Stimulated activated CD4-positive, alpha-beta T cell treated with anti-CD3 and anti-CD28 coated beads, TNF-alpha, amount 100 ng/mL, for 4 hours (primary cell): ENCODE results near the gene CTIF.

Experiments
- DNase-seq, 3 experiments: peaks; one replicate each; pipeline ENCODE4 v3.0.0-alpha.2; 2020; ENCODE audit warnings: low read depth in 3 of 3

CTIF gene

GRCh38 chr18:48885266-48885923 is 346.6 kb downstream of the CTIF start:
- DNase-seq: no peak

DNA sequence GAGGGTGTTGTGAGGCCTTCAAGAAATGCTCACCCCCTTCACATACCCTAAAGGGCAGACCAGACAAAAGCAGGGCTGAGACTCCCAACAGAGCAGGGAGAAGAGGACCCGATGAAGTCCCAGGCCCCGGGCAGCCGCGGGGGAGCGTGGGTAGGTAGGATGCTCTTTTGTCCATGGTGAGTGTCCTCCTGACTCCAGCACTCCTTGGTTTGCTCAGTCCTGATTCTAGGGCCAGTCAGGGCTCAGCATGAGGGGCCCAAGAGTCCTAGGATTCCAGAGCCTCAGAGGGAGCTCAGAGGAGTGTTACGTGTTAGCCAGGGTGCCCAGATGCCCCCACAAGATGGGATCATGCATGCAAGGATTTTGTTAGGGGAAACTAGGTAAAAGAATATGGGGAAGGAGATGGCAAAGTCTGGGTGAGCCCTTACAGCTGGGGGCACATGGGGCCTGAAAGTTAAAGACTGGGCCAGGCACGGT is 347.1 kb downstream of the CTIF start:
- DNase-seq: no peak

GRCh38 chr18:48886520-48887293 is 347.9 kb downstream of the CTIF start:
- no peak for DNase-seq

DNA sequence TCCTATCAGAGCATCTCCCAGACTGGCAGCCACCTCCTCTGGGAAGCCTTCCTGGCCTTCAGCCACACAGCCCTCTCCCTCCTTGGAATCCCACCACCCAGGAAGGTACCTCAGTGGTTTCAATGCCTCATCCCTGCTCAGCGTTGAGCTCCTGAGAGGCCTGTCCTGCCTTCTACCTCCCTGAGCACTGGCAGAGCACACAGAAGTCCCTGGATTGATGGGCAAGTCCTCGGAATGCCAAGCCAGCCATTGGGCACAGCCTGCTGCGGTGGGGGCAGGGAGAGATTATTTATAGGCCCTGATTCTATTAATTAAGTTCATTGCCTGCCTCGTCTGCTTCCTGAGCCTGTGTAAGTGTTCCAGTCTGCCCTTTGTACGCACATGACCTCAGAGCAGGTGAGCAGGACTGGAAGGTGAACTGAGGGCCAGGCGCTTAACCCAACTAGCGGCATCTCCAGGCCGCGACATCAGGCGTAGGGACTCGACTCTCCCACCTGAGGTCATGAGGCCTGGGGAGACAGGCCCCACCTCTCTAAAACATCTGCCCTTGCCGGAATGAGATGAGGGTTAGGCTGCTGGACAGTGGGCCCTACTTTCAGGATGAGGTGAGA is 348.6 kb downstream of the CTIF start:
- DNase-seq: no peak

GRCh38 chr18:48887905-48888772 is 349.3 kb downstream of the CTIF start:
- no peak for DNase-seq

DNA sequence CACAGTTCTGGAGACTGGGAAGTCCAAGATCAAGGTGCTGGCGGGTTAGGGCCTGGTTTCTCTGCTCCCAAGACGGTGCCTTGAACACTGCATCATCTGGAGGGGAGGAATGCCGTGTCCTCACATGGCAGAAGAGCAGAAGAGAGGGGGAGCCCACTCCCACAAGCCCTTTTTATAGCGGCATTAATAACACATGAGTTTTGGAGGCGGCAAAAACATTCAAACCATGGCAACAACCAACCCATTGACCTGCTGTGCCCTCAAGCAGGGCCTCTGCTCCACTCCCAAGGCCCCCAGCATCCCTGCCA is 349.9 kb downstream of the CTIF start:
- DNase-seq: no peak

DNA sequence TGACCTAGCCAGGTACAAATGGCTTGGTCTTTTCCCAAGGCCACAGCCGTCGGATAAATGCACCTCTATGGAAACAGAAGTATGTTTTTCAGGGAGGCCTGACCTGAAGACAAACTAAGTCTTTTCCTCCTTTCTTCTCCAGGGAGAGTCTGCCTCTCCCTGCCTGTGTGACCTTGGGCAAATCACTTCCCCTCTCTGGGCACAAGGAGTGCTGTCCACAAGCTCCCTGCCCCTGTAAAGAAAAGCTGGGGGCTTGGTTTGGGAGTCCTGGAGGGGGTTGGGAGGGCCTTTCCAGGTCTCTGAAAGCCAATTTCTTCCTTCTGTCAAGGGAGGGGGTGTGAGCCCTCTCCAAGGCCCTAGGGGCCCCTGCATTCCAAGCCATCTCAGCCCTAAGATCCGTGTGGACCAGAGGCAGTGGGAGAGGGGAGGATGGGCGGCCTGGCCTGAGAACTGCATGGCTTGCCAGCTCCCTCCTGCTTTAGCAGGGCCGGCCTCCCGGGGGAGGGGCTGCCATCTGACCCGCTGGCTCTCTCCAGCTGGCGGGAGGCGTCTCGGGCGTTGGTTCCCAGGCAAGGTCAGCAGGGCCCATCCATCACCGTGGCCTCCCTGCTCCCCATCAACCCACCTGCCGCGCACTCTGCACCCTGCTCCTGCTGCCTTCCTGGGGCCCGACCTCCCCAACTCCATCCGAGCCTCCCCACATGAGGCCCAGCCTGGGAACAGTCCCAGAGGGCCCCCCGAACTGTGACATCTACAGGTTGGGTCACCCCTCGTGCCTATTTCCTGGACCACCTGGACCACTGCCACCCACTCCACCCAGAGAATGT is 350.5 kb downstream of the CTIF start:
- DNase-seq: no peak

GRCh38 chr18:48889981-48890762 is 351.3 kb downstream of the CTIF start:
- no peak for DNase-seq

DNA sequence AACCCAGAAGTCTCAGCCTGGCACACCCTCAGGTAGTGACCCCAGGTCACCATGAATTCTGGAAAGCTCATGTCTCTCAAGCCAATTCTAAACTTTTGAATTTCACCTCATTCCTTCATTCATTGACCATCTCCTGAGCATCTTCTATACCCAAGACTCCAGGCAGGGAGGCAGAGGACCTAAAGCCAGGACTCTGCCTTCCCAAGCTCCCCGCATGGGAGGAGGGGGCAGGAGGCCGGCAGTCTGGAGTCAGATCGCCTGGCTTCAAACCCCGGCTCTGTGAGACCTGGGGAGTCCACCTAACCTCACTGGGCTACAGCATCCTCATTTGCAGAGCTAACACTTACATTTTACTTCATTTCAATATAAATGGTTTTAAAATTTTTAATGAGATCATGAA is 352.9 kb downstream of the CTIF start:
- DNase-seq: no peak

GRCh38 chr18:48892146-48892855 is 353.5 kb downstream of the CTIF start:
- no peak for DNase-seq

GRCh38 chr18:48893061-48893607 is 354.3 kb downstream of the CTIF start:
- DNase-seq: no peak

- no peak for DNase-seq
Observed at GRCh38 chr18:48893608-48894600, 355.1 kb downstream of the CTIF start.

- DNase-seq: no peak
Observed at GRCh38 chr18:48894799-48895346, 356.0 kb downstream of the CTIF start.

DNA sequence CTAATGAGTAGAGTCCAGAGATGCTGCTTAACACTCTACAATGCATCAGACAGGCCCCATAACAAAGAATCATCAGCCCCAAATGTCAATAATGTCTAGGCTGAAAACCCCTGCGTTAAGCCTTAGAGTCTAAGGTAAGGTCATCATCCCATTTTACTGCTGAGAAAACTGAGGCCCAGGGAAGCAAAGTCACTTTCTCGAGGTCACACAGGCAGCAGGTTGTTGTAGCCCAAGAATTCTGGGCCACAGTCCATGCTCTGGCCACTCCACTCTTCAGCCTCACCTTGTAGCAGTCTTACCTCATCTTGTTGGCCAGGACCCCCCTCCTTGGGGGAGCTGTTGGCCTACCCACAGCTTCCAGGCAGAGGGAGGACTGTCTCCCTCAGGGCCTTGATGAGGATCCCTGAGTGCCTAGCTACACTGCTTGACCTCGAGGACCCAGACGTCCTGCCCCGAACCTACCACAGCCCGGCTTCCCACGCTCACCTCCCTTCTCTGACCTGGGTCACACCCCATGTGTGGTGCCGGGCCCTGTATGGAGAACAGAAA is 357.6 kb downstream of the CTIF start:
- no peak for DNase-seq

DNA sequence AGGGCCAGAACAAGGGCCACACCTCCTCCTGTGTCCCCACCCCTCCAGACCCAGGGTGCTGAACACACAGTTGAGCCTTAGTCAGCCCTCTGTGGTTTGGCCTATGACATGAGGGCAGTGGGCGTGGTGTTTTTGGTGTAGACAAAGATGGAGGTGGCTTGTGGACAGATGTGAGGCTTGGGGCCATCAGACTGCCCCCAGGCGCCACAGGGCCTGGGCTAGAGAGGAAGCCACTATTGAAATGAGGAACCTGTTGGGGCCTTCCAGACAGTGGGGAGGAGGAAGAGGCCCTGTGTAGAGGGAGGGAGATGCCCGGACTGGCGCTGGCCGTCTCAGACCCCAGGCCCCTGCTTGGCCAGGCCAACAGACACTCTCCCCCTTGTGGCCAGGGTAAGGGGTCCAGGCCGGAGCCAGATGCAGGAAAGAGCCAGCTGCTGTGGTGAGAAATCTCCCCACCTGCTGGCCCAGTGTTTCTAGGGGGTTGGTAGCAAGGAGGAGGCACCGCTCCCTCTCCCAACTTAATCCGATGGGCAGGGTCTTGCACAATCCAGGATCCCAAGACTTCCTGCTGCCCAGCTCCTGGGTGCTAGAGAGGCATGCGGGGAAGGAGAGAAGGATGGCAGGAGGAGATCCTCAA is 358.2 kb downstream of the CTIF start:
- no peak for DNase-seq

GRCh38 chr18:48897531-48897930 is 358.7 kb downstream of the CTIF start:
- no peak for DNase-seq

GRCh38 chr18:48898521-48898920 is 359.7 kb downstream of the CTIF start:
- DNase-seq: no peak
